Measurements from ENCODE around the gene FABP7.

The FABP7 gene

DNA sequence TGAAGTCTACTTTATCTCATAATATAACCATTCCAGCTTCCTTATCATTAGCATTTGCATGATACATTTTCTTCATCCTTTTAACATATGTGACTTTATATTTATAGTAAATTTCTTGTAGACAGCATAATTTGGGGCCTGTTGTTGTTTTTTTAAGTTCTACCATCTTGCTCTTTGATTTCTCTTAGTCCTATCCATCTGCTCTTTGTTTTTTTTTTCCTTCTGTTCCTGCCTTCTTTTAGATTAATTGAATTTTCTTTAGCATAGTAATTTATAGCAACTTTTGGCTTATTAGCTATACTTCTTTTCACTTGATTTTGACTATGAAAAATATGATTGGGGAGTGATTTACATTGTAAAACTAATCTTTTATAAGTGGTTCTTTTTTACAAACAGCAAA is 19.2 kb upstream of the FABP7 start:
- no peak for DNase-seq

DNA sequence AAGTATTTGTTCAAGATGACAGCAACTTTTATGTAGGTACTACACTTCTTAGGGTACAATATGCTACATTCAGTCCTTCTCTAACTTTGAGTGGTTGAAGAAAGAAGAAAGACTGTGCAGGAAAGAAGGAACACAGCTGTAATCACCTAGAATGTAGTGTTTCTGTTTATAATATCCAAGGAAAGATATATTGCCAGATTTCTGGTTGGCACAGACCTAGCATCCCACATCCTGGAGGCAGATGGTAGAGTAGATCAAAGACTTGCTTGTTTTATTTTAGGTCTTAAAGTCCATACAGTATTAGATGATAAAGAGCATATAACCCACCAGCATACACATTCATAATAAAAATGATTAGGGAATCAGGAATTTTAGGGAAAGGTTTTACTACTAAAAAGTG is 13.3 kb upstream of the FABP7 start:
- DNase-seq: no peak

DNA sequence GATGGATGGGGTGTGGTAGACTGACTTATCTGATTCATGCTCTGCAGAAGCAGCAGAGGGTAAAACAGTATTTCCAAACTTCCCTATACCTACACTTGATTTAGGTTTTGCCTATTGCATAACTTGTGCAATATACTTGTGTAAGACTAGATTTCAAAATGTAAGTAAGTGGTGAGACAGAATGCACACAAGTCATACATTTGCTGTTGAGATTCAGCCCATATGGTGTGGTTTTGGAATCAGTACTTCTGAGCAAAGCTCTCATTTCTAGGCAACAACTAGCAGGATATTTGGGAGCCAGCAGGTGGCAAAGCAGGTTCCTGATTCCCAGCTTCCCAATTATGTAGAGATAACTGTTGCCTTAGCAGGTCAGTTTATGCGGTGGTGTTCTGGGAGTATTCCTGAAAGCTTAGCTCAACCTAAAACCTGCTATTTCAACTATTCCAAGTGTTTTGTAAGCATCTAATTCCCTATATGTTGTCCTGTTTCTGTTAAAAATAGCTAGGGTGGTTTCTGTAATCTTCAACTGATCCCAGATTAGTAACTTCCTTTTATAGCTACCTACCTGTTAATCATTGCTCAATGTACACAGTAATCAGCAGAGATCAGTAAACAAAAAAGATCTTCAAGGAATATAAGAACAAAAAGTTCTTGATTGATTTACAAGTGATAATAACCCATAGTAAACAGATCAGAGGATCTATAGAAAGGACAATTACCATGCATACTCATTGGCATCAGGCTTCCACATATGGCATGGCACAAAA is 8.5 kb upstream of the FABP7 start:
- DNase-seq: no peak

DNA sequence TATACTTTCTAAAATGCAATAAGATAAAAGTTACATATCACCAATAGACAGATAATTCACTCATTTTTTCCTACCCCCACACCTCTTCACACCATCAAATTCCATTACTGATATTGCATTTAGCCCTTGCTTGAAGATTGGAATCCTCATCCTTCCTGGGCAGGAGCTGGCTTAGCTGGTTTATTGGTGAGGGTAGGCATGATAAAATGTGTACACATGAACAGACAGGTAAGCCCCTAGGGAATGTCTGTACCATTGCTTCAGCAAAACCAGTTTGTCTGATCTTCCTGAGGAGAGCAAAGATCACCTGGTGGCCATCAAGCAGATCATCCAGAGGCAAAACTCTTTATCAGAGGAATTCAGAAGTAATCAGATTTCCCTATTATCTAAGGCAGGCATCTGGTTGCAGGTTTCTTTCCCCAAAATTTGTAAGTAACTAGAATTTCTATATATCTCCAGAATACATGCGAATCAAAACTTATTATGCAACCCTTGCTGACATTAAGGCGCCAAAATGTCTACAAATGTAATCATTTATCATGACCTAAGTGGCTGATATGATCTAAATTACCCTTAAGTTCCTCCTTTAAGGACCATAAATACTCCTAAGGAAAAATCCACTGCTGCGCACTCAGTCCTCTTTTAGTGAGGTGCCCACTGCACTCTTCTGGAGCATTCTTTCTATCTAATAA is 6.6 kb upstream of the FABP7 start:
- DNase-seq: no peak

DNA sequence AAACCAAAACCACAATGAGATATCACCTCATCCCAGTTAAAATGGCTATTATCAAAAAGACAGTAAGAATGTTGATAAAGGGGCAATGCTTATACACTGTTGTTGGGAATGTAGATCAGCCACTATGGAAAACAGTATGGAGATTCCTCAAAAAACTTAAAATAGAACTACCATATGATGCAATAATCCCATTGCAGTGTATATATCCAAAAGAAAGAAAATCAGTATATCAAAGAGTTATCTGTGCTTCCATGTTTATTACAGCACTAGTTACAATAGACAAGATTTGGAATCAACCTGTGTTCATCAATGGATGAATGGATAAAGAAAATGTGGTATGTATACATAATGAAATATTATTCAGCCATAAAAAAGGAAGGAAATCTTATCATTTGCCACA is 3.5 kb upstream of the FABP7 start:
- no peak for DNase-seq

DNA sequence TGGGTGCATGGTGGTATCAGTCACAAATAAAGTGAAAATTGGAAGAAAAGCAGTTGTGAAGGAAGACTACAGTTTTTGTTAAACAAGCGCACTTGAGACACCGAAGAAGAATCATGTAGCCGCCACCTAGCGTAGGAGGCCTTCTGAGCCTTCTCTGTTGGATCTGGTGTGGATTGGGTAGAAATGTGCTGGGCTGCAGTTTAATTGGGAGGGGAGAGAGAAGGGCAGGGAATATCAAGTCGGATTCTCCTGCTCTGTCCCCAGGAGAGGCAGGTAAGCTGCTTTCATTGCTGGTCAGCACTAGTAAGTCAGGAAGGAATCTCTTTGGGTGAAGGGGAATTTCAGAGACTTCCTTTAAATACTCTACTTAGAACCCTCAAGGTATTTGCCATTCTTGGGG is 1.2 kb upstream of the FABP7 start:
- DNase-seq: no peak

DNA sequence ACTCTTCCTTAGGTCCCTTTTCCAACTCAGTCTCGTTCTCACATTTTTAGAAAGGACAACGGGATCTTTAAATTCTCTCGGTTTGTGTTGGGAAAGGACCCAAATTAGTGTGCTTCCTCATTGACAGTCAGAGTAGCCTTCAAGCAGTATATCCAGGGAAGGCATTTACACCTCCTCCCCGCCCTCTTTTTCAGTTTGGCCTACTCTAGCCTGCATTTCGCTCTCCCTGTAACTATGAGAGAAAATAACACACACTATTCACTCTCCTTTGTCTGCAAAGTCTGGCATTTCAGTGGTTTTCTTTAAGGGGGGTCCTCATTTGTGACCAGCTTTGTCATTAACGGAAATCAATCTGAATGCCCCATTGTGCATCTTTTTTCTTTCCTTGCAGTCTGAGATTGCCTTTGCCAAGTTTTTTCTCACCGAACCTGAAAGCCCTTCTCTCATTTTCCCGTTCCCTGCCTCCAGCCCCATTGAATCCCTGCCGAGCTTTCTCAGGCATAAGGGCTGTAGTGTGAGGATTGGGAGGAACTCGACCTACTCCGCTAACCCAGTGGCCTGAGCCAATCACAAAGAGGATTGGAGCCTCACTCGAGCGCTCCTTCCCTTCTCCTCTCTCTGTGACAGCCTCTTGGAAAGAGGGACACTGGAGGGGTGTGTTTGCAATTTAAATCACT is 393 bp upstream of the FABP7 start:
- DNase-seq: no peak

DNA sequence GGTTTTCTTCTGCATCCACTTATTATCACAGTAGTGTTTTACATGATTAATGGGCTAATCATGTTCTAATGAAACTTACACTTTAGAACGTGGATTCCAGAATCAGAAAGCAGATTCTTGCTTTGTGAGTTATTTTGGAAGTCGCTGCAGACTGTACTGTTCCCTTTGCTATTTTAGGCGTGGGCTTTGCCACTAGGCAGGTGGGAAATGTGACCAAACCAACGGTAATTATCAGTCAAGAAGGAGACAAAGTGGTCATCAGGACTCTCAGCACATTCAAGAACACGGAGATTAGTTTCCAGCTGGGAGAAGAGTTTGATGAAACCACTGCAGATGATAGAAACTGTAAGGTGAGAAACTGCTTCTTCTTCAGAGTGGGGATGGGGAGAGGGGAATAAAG is 598 bp downstream of the FABP7 start:
- DNase-seq: no peak

DNA sequence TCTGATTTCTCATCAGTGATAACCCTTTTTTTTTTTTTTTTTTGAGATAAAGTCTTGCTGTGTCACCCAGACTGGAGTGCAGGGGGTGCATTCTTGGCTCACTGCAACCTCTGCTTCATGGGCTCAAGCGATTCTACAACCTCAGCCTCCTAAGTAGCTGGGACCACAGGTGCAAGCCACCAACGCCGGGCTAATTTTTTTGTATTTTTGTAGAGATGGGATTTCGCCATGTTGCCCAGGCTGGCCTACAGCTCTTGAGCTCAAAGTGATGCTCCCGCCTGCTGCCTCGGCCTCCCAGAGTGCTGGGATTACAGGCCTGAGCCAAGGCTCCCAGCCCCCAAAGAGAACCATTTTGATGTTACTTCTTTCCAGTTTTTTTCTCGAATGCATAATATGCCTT is 2.2 kb downstream of the FABP7 start:
- DNase-seq: no peak

DNA sequence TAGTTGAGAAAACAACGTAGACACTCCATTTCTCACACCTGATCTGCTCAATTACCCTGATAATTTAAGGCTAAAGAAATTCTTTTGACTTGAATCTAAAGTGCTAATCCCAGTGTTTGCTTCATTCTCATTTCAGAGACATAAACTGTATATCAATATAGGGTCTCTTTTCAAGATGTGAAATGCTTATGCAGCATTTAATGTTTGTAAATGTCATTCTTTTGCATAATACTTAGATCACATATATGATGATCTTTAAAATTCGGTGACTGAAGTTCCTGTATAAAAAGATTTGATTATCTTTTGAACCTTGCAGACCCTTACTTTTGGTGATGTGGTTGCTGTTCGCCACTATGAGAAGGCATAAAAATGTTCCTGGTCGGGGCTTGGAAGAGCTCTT is 3.9 kb downstream of the FABP7 start:
- no peak for DNase-seq

DNA sequence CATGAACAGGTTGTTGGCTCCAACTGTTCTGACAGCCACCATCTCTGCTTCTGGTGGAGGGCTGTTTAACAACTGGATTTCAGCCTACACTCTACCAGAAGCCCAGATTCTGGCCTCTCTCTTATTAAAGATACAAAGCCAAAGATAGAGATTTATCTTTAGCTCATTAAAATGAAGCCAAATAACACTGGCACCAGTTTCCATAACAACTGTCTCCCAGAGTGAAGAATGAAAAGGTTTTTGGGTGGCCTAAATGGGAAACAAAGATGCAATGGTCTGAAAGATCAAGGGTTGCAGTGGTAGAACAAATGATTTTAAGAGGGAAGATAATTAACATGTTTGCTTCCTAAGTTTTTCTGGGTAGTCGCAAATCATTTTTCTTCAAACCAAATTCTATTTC is 6.4 kb downstream of the FABP7 start:
- DNase-seq: no peak

DNA sequence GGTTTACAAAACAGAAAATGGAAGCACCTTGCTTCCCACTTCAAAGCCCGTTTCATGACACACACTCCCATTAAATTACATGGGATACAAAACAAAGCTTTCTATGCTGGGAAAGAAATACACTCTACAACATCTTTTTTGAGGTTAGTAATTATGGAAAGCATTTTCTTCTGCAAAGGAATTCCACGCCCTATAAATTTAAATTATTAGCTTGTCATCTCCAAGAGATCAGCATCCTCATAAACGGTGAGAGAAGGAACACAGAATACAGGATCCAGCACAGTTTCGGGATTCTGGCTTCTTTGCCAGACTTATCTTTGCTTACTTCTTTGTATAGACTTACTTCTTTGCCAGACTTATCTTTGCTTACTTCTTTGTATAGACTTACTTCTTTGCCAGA is 8.2 kb downstream of the FABP7 start:
- no peak for DNase-seq

DNA sequence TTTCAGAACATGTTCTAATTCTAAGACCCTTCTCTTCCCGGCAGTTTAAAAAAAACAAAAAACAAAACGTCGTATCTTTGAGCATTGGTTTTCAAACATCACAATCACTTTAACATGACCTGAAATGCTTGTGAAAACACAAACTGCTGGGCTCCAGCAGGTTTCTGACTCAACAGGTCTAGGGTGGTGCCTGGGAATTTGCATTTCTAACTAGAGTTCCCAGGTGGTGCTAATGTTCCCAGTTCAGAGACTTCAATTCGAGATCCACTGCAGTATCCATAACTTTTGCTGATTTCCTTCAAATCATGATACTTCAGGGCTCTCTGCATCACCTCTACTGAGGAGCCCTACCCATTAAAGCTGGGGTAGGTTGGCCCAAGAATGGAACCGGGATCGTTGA is 8.7 kb downstream of the FABP7 start:
- DNase-seq: no peak

DNA sequence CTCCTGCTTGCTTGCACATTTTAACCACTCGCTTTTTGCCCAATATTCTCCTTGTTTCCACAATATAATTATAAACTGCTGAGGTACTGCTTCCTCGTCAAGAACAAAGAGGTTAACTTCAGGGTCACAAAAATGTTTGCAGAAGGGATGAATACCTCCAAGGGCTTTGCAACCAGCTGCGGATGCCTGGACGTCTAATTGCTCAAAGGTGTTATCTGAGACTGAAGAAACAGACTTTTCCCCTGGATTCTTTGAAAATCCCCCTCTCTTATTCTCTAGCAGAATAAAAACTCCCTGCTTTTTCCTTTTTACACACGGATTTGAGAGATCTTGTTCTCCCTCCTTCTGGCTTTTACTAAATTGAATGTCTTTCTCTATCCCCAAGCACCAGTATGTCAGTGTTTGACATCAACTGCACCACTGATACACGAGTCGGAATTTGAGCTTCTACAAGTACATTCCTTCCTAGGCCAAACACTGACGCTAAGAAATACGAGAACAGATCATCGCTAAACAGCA is 9.2 kb downstream of the FABP7 start:
- peak; percentile 82 for DNase-seq

DNA sequence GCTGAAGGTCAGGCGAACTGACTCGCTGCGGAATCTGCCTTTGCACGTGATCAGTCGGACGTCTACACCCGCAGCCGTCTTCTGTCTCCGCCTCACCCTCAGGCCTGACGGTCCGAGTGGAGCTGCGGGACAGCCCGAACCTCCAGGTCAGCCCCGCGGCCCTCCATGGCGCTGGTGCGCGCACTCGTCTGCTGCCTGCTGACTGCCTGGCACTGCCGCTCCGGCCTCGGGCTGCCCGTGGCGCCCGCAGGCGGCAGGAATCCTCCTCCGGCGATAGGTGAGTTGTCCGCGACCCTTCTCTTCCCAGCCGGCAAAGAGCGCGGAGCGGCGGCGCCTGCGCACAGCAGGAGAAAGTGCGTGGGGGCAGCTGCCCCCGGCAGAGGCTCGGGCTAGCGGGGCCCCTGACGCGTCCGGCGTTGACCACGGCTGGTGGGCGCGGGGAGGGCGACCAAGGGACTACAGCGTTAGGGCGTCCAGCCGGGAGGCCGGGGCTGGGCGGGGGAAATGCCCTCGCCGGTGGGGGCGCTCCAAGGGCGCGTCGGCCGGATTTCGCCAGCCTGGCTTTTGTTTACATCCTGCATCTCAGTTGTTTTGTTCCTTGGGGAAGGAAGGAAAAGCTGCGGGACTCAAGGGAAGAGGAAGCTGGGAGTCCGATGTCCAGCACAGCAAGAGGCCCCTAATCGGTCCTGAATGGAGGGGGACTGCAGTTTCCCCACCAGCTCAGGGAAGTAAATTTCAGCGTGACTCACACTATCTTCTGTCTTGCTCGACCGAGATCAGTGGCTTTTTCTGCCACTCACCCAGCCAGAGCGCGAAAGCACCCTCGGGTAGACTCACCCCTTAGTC is 9.9 kb downstream of the FABP7 start, which contains the start of gene SMPDL3A:
Gene SMPDL3A, plus strand, starts transcription at position 77 of the 846 bp plus-strand sequence. Its CDS starts 89 bp downstream, at position 166.
- peak; percentile 61 for DNase-seq

DNA sequence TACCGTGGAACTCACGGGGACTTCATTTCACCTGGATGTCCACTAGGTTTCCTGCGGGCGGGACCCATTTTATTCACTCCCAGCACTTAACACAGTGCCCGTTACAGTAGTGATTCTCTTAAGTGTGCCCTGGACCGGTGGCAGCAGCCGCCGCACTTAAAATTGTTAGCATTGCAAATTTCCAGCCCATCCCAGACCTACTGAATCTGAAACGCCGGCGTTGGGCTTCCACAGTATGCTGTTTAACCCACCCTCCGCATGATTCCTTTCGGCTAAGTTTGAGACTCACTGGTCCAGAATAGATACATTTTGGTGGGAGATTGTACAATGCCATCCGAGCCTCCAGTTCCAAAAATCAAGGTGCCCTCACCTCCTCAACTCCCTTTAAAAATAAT is 10.5 kb downstream of the FABP7 start:
- DNase-seq: no peak

DNA sequence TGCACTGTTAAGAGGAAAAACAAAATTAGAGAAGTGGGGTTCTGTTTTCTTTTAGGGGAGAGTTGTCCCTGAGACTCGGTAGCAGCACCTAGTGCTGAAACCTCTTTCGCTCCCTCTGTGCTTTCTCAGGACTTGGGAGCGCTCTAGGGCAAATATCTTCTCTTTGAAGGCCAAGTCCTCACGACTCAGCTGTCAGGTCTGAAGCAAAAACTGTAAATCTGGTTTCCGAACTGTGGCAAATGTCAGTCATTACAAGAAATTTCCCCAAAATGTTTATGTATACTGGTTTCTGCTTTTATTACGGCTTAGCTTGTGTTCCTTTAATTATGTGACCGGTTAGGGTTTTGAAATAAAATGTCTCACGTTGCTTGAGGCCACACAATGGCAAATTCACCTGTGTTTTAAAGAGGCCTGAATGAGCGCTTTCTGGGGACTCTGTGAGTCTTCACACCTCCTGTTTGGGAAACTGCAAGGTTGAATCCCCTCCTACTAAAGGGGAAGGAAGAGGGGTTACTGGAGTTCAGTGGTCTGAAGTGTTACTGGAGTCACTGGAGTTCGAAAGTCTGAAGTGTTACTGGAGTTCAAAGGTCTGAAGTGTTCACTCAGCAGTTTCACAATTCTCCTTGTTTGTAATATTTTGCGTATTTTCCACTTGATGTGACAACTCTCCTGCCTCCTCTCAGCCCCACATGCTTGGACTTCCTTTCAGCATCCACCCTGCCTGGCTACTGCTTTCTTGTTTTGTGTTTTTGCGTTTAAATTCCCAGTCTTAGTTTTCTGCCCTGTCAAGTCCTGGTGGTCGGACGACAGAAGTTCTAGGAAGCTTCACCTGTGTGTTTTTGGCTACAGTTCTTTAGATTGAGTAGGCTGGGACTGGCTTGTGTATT is 11.2 kb downstream of the FABP7 start:
- peak; percentile 20 for DNase-seq

DNA sequence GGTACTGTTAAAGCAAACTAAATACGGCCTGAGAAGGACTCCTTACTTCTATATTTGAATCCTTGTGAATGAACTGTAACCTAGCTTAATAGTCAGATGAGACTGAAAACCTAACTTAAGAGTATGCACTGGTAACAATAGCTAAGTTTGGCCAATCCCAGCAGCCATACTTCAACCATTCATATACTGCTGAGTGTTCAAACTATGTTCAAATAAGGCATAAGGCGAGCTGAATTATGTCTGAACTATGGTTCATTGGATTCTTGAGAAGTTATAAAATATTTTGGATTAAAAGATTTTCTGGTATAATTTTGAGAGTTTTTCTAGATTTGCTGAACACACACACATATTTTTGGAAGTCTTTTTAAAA is 11.8 kb downstream of the FABP7 start:
- DNase-seq: peak; percentile 20

DNA sequence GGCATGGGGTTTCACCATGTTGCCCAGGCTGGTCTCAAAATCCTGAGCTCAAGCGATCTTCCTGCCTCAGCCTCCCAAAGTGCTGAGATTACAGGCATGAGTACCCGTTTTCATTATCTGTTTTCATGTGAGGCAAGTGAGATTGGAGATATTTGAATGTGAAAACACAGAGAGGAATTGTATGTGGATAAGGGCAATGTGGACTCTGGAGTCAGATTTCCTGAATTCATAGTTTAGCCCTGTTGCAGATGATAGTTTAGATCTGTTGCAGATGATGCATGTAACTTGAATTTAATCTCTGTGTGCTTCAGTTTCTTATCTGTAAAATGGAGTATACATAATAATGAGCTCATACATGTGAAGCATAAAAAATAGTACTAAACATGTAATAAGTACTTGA is 13.2 kb downstream of the FABP7 start:
- no peak for DNase-seq

DNA sequence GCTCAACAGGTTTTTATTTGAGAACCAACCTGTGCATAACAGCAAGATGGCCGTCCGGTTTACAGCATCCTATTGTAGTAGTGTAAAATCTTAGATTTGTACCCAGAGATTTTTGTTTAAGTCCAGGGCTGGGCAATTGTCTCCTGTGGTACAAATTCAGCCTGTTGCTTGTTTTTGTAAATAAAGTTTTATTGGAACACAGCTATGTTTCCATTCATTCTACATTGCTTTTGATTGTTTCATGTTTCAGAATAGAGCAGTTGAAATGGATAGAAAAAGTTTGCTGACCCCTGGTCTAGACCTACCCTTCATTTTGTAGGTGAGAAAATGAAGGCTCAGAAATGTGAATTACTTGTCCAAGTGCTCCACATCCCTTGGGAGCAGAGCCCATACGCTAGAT is 18.0 kb downstream of the FABP7 start:
- no peak for DNase-seq

DNA sequence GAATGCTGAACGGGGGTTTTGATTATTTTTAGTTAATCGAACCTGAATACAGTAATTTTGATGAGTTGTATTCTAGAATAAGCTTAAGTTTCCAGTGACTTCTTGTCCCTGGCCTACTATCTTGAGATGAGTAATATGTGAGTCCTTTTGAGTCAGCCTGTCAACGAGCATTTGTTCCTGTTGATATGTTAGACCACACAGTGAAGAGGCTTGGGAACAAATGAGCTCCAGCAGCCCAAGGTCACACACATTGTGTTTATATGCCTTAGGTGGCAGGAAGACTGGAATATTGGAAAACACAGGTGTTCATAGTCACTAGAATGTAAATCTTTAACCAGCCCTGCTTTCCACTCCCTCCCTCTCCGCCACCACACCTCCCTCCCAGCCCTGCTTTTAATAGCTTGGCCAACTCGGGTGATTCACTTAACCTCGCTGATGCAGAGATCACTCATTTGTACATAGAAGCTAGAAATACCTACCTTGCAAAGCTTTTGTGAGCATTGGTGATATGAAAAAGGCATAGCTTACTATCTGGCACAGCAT is 18.7 kb downstream of the FABP7 start:
- DNase-seq: peak; percentile 83

Data from fibroblast of skin of right biceps (primary cell).